Stomach smooth muscle (tissue), 2 donors: ENCODE measurements around the gene TMEM151A.
A peak's percentile ranks its signal among the peaks of the same experiment; 100 is the strongest.
"Not testable (repeated sequence)": the region's sequence is repeated elsewhere in the genome, so short reads cannot be mapped to it uniquely, and the experiment has no call there.

ENCODE experiments used
- H3K27ac ChIP-seq: one replicate; pipeline ENCODE4 v1.7.0; 2013; ENCODE audit warnings: mild to moderate bottlenecking, low read length, inconsistent platforms
- H3K27me3 ChIP-seq, 2 donors: one replicate each; pipeline ENCODE4 v1.7.0; 2013; ENCODE audit warnings: low read length in 2 of 2; ENCODE audit not compliant: insufficient read depth in 2 of 2, control insufficient read depth in 1 of 2
- H3K36me3 ChIP-seq, 2 donors: one replicate each; pipeline ENCODE4 v1.7.0; 2013; ENCODE audit warnings: low read length in 2 of 2; ENCODE audit not compliant: control insufficient read depth in 2 of 2, insufficient read depth in 2 of 2
- H3K4me1 ChIP-seq: one replicate; pipeline ENCODE4 v1.7.0; 2013; ENCODE audit warnings: low read length; ENCODE audit not compliant: control insufficient read depth, insufficient read depth
- H3K4me3 ChIP-seq, 2 donors: one replicate each; pipeline ENCODE4 v1.7.0; 2013; ENCODE audit warnings: low read length in 2 of 2
- H3K9ac ChIP-seq, 2 donors: one replicate each; pipeline ENCODE4 v1.7.0; 2013; ENCODE audit warnings: low read length in 2 of 2, mild to moderate bottlenecking in 1 of 2
- H3K9me3 ChIP-seq, 2 donors: one replicate each; pipeline ENCODE4 v1.7.0; 2013; ENCODE audit warnings: low read length in 2 of 2; ENCODE audit not compliant: control insufficient read depth in 2 of 2
- donor health status: healthy.
- donor health status: Pancreatic carcinoma.

The TMEM151A gene

GRCh38 chr11:66291706-66292542, at the start of gene TMEM151A:
Gene TMEM151A, plus strand, starts transcription at chr11:66291894. Its CDS starts 120 bp downstream, at chr11:66292014.
- Histone ChIP-seq H3K4me3 (peak within 1 kb of the TSS in 1 of 2 donors; percentile 63), H3K27me3 (peaks cover 20 to 35% of the 10 kb centered on the region in 2 donors)

GRCh38 chr11:66242095-66242765, 49.5 kb upstream of the TMEM151A start:
- Histone ChIP-seq H3K36me3 (peaks cover 34 to 36% of the 10 kb centered on the region in 2 donors), H3K9ac (no peak overlapping the region), H3K27me3 (no peaks in the 10 kb centered on the region), H3K9me3 (no peaks in the 10 kb centered on the region), H3K27ac (no peak overlapping the region), H3K4me1 (no peaks in the 10 kb centered on the region), H3K4me3 (no peak overlapping the region)

More at GRCh38 chr11:66291706-66292542, at the start of gene TMEM151A:
- Histone ChIP-seq H3K36me3 (peaks cover 0 to under 1% of the 10 kb centered on the region in 2 donors), H3K9me3 (no peaks in the 10 kb centered on the region), H3K27ac (no peak within 1 kb of the TSS), H3K4me1 (peaks cover 35% of the 10 kb centered on the region), H3K9ac (no peak within 1 kb of the TSS)

- H3K4me3 ChIP-seq: no peak overlapping the region
- no peak overlapping the region for H3K9ac ChIP-seq
- peaks cover 24 to 33% of the 10 kb centered on the region in 2 donors for H3K36me3 ChIP-seq
- H3K27me3 ChIP-seq: no peaks in the 10 kb centered on the region
- H3K9me3 ChIP-seq: no peaks in the 10 kb centered on the region
- no peak overlapping the region for H3K27ac ChIP-seq
- H3K4me1 ChIP-seq: no peaks in the 10 kb centered on the region
These were observed 47.7 kb upstream of the TMEM151A start for GRCh38 chr11:66243782-66244535.

- H3K9ac ChIP-seq: no peak overlapping the region
- H3K36me3 ChIP-seq: peaks cover 2 to 25% of the 10 kb centered on the region in 2 donors
- no peaks in the 10 kb centered on the region for H3K27me3 ChIP-seq
- no peaks in the 10 kb centered on the region for H3K4me1 ChIP-seq
- no peak overlapping the region for H3K4me3 ChIP-seq
- H3K9me3 ChIP-seq: no peaks in the 10 kb centered on the region
- no peak overlapping the region for H3K27ac ChIP-seq
These were observed 44.4 kb upstream of the TMEM151A start for GRCh38 chr11:66247295-66247694.

GRCh38 chr11:66247801-66248200, 43.9 kb upstream of the TMEM151A start:
- Histone ChIP-seq H3K9me3 (no peaks in the 10 kb centered on the region), H3K27me3 (no peaks in the 10 kb centered on the region), H3K4me3 (no peak overlapping the region), H3K27ac (no peak overlapping the region), H3K36me3 (peaks cover 0 to 22% of the 10 kb centered on the region in 2 donors), H3K4me1 (no peaks in the 10 kb centered on the region), H3K9ac (no peak overlapping the region)

- no peak overlapping the region for H3K4me3 ChIP-seq
- no peaks in the 10 kb centered on the region for H3K4me1 ChIP-seq
- no peaks in the 10 kb centered on the region for H3K9me3 ChIP-seq
- no peak overlapping the region for H3K27ac ChIP-seq
- H3K9ac ChIP-seq: no peak overlapping the region
- H3K36me3 ChIP-seq: peaks cover 0 to 16% of the 10 kb centered on the region in 2 donors
- no peaks in the 10 kb centered on the region for H3K27me3 ChIP-seq
These were observed 42.8 kb upstream of the TMEM151A start for GRCh38 chr11:66248903-66249302.

- Histone ChIP-seq H3K9me3 (no peaks in the 10 kb centered on the region), H3K27me3 (no peaks in the 10 kb centered on the region), H3K4me1 (peaks cover 3% of the 10 kb centered on the region), H3K4me3 (no peak overlapping the region), H3K36me3 (peaks cover 0 to 10% of the 10 kb centered on the region in 2 donors), H3K27ac (no peak overlapping the region), H3K9ac (no peak overlapping the region)
These were observed 39.9 kb upstream of the TMEM151A start for GRCh38 chr11:66251809-66252208.

GRCh38 chr11:66253081-66253480, 38.6 kb upstream of the TMEM151A start:
- H3K27me3 ChIP-seq, H3K27ac ChIP-seq, H3K36me3 ChIP-seq, H3K9ac ChIP-seq, H3K9me3 ChIP-seq, H3K4me3 ChIP-seq: not testable (repeated sequence)
- peaks cover 11% of the 10 kb centered on the region for H3K4me1 ChIP-seq

GRCh38 chr11:66258473-66258893, 33.2 kb upstream of the TMEM151A start:
- no peaks in the 10 kb centered on the region for H3K9me3 ChIP-seq
- H3K27me3 ChIP-seq: no peaks in the 10 kb centered on the region
- peak overlapping the region; percentile 75 for H3K27ac ChIP-seq
- peak overlapping the region; percentile 79 to 81 for H3K9ac ChIP-seq
- peaks cover 28% of the 10 kb centered on the region for H3K4me1 ChIP-seq
- peaks cover 15 to 31% of the 10 kb centered on the region in 2 donors for H3K36me3 ChIP-seq
- peak overlapping the region; percentile 88 to 95 for H3K4me3 ChIP-seq

- Histone ChIP-seq H3K9ac (peak overlapping the region in 1 of 2 donors; percentile 81), H3K27ac (no peak overlapping the region), H3K9me3 (no peaks in the 10 kb centered on the region), H3K27me3 (no peaks in the 10 kb centered on the region), H3K4me3 (peak overlapping the region in 1 of 2 donors; percentile 95), H3K36me3 (peaks cover 22 to 32% of the 10 kb centered on the region in 2 donors), H3K4me1 (peaks cover 28% of the 10 kb centered on the region)
These were observed 32.5 kb upstream of the TMEM151A start for GRCh38 chr11:66259225-66259624.
